Esophagus muscularis mucosa (tissue), 4 donors: ENCODE measurements around the gene CCNB1.

Experiments
- CTCF ChIP-seq, 3 experiments: fragments of 200-600 bp in 2 of 3; fragments of 450-650 bp in 1 of 3; sonication (generic) in 2 of 3; IDR thresholded peaks; one replicate each; pipeline ENCODE4 v1.5.1; 2017 to 2019; ENCODE audit warnings: antibody characterized with exemption in 3 of 3, mild to moderate bottlenecking in 2 of 3, moderate library complexity in 1 of 3
- EP300 ChIP-seq: sonication (generic); formaldehyde crosslinking; IDR thresholded peaks from one replicate; pipeline ENCODE4 v1.6.1; 2017; ENCODE audit warnings: antibody characterized with exemption
- POLR2A ChIP-seq: fragments of 450-650 bp; IDR thresholded peaks from one replicate; pipeline ENCODE4 v1.6.1; 2017; ENCODE audit warnings: antibody characterized with exemption, moderate library complexity, mild to moderate bottlenecking, low read depth
- POLR2AphosphoS5 ChIP-seq, 2 donors: sonication (generic); formaldehyde crosslinking; IDR thresholded peaks; one replicate each; pipeline ENCODE4 v1.6.1; 2017; ENCODE audit warnings: antibody characterized with exemption in 2 of 2

GRCh38 chr5:69211200-69211599, 44.2 kb downstream of the CCNB1 start:
- TF ChIP-seq POLR2A (no peak), CTCF (IDR thresholded peaks at IDR 0.05) (no peak), POLR2AphosphoS5 (IDR thresholded peaks at IDR 0.05) (no peak), EP300 (no peak)
